Stimulated activated CD8-positive, alpha-beta memory T cell treated with anti-CD3 and anti-CD28 coated beads, Interleukin-7, amount 100 ng/mL, for 4 hours (primary cell): ENCODE results near the gene PRRC2A.

ENCODE experiments used
- DNase-seq, 2 donors: peaks; one replicate each; pipeline ENCODE4 v3.0.0-alpha.2; 2020; ENCODE audit warnings: low read depth in 2 of 2

Gene PRRC2A

DNA sequence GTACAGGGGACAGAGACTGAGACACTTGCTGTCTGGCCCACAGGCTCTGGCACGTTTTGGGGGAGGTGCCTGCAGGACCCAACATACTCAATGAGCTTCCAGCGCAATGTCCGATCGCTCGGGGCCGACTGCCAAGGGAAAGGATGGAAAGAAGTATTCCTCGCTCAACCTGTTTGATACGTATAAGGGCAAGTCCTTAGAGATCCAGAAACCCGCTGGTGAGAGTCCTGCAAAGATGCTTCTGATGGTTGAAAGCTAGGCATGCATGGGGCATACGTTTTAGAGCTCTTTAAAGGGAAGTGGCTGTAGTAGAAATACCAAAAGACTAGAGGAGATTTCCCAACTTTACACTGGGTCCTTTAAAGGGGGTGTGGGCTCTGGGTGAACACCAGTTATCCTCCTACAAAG lies 2.2 kb downstream of the PRRC2A start:
- DNase-seq: no peak

DNA sequence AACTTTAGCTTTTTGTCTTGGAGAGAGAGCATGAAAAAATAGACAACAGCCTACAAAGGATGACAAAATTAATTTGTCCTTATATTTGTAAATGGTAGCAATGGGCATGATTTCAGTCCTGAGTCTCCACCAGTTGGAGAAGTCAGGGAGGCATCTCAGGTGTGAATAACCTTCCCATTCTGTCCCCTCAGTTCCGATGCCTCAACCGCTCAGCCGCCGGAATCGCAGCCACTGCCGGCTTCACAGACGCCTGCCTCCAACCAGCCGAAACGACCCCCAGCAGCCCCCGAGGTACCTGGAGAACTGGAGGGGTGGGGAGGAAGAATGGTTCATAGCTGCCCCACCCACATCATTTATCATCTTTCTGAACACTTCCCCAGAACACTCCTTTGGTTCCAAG lies 3.6 kb downstream of the PRRC2A start:
- DNase-seq: no peak

DNA sequence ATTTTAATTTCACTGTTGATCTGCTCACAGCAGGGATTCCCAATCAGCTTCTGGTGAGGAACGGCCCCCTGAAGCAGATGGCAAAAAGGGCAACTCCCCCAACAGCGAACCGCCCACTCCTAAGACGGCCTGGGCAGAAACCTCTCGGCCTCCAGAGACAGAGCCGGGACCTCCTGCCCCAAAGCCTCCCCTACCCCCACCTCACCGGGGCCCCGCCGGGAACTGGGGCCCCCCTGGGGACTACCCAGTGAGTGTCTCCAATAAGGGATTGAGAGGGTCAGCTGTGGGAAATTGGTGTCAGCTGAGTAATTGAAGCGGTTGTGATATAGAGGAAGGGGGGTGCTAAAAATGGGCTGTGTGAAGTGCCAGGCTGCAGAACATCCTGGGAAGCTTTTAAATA lies 6.4 kb downstream of the PRRC2A start:
- DNase-seq: no peak

DNA sequence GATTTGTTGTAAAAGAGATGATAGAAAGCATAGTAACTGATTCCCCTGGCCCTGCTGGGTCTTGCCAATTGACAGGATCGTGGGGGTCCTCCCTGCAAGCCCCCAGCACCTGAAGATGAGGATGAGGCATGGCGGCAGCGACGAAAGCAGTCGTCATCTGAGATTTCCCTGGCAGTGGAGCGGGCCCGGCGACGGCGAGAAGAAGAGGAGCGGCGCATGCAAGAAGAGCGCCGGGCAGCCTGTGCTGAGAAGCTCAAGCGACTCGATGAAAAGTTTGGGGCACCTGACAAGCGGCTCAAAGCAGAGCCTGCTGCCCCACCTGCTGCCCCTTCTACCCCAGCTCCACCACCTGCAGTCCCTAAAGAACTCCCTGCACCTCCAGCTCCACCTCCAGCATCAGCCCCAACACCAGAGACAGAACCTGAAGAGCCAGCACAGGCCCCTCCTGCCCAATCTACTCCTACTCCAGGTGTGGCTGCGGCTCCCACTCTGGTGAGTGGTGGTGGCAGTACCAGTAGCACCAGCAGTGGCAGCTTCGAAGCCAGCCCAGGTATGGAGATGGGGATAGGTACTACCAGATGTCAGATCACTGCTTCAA lies 7.3 kb downstream of the PRRC2A start:
- DNase-seq: no peak

DNA sequence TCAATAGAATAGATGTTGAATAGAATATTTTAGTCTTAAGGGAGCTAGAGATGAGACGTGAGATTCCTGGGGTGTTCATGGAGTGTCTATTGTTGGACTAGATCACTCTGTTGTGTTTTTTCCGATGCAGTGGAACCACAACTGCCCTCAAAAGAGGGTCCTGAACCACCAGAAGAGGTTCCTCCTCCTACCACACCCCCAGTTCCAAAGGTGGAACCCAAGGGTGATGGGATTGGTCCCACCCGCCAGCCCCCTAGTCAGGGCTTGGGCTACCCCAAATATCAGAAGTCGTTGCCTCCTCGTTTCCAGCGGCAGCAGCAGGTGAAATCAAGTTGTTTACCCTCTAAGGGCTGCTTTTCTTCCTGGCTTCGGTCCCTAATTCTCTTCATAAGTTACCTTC lies 8.5 kb downstream of the PRRC2A start:
- no peak for DNase-seq

DNA sequence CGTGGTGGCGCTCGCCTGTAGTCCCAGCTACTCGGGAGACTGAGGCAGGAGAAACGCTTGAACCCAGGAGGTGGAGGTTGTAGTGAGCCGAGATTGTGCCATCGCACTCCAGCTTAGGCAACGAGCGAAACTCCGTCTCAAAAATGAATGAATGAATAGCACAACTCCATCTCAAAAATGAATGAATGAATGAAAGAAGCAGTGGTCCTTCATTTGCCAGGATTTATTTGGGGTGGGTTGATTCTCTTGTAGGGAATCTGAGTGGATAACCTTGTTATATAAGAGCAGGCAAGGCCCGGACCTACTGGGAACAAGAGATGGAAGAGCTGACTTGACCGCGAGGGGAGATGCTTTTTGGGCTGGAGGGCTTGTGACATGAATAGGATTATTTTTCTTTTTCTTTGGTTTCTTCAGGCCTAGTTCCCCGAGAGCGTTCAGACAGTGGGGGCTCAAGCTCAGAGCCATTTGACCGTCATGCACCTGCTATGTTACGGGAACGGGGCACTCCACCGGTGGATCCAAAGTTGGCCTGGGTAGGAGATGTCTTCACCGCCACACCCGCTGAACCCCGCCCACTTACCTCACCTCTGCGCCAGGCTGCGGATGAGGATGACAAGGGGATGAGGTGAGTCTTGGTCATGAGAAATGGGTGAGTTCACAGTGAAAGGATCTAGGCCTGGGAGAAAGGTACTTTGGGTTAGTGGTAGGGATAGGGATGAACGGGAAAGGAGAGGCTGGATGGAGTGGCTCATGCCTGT lies 9.8 kb downstream of the PRRC2A start:
- no peak for DNase-seq

DNA sequence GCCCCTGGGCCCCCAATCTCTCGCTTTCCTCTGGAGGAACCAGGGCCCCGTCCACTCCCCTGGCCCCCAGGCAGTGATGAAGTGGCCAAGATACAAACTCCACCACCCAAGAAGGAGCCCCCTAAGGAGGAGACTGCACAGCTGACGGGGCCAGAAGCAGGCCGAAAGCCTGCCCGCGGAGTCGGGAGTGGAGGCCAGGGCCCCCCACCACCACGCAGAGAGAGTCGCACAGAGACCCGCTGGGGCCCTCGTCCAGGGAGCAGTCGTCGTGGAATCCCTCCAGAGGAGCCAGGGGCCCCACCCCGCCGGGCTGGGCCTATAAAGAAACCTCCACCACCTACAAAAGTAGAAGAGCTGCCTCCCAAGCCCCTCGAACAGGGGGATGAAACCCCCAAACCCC lies 10.7 kb downstream of the PRRC2A start:
- DNase-seq: no peak

DNA sequence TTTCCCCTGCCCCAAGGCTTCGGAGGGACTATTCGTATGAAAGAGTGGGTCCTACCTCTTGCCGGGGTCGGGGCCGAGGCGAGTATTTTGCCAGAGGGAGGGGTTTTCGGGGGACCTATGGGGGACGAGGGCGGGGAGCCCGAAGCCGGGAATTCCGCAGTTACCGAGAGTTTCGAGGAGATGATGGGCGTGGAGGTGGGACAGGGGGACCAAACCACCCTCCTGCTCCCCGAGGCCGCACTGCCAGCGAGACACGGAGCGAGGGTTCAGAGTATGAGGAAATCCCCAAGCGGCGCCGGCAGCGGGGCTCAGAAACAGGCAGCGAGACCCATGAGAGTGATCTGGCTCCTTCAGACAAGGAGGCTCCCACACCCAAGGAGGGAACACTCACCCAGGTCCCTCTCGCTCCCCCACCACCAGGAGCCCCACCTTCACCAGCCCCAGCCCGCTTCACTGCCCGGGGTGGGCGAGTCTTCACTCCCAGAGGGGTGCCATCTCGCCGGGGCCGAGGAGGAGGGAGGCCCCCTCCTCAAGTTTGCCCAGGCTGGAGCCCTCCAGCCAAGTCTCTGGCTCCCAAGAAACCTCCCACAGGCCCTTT lies 11.3 kb downstream of the PRRC2A start:
- no peak for DNase-seq

DNA sequence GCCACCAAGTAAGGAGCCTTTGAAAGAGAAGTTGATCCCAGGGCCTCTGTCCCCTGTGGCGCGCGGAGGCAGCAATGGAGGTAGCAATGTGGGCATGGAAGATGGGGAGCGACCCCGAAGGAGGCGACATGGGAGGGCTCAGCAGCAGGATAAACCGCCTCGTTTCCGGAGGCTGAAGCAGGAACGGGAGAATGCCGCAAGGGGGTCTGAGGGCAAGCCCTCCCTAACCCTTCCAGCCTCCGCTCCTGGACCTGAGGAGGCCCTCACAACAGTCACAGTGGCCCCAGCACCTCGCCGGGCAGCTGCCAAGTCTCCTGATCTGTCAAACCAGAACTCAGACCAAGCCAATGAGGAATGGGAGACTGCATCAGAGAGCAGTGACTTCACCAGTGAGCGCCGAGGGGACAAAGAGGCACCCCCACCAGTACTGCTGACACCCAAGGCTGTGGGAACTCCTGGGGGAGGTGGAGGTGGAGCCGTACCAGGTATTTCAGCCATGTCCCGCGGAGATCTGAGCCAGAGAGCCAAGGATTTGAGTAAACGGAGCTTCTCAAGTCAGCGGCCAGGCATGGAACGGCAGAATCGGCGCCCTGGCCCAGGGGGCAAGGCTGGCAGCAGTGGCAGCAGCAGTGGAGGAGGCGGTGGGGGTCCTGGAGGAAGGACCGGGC lies 11.9 kb downstream of the PRRC2A start:
- no peak for DNase-seq

DNA sequence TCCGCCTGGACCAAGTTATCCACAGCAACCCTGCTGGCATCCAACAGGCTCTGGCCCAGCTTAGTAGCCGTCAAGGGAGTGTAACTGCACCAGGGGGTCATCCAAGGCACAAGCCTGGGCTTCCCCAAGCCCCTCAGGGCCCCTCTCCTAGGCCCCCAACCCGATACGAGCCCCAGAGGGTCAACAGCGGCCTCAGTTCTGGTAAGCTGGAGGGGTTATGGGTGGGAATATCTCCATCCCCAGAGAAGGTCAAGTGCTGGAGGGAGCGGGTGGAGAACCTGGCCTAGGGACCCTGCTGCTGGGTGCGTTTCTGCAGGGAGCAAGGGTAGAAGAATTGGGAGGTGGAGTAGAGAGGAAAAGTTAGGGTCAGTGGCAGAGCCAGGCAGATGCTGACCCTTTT lies 12.9 kb downstream of the PRRC2A start:
- DNase-seq: no peak

DNA sequence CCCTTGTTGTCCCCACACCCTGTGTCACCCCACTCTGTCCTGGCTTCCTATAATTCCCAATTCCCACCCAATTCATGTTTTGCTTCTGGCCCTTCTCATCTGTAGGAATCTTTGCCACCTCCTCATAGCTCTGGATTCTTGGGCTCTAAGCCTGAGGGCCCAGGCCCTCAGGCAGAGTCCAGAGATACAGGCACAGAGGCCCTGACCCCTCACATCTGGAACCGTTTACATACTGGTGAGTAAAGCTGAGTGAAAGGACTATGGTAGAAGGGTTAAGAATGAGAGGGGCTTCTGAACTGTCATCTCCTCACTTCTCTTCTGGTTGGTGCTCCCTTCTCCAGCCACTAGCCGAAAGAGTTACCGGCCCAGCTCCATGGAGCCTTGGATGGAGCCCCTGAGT lies 13.6 kb downstream of the PRRC2A start:
- no peak for DNase-seq

DNA sequence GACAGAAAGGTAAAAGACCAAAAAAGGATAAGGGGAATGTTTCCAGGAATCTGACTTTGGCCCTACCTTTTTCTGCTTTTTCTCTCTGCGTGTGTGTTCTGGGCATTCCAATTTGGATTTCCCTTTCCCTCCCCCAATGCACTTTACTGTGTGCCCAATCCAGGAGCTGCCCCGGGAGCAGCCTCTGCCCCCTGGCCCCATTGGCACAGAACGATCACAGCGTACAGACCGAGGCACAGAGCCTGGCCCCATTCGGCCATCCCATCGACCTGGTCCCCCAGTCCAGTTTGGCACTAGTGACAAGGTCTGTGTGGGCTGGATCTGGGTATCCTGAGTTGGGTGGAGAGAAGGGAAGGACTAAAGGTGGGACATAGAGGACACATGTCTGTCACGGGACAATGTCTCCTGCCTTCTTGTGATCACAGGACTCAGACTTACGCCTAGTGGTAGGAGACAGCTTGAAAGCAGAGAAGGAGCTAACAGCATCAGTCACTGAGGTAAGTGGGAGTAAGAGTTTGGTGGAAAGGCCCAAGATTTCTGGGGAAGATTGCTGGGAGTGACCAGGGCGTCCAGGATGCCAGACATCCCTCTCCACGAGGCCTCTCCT lies 14.6 kb downstream of the PRRC2A start:
- no peak for DNase-seq

DNA sequence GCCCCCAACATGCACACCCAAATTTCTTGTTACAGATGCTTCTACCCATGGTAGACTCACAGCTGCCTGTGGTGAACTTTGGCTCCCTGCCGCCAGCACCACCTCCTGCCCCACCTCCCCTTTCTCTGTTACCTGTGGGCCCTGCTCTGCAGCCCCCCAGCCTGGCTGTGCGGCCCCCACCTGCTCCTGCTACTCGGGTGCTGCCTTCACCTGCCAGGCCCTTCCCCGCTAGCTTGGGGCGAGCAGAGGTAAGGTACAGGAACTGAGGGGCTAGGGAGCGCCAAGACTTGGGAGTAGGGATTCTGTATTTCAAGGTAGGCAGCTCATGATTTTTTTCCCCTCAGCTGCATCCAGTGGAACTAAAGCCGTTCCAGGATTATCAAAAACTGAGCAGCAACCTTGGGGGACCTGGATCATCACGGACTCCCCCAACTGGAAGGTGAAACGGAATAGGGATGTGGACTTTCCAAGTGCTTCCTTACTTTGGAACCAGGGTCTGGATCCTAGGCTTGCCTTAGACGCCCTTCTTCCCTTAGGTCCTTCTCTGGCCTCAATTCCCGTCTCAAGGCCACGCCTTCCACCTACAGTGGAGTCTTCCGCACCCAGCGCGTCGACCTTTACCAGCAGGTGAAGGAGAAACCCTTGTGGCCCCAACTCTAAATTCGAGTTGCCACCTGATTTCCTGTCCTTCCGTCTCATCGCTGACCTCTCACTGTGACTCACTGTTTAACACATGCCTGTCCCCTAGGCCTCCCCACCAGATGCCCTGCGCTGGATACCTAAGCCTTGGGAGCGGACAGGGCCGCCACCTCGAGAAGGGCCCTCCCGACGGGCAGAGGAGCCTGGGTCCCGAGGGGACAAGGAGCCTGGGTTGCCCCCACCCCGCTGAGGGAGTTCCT lies 16.4 kb downstream of the PRRC2A start:
- no peak for DNase-seq

DNA sequence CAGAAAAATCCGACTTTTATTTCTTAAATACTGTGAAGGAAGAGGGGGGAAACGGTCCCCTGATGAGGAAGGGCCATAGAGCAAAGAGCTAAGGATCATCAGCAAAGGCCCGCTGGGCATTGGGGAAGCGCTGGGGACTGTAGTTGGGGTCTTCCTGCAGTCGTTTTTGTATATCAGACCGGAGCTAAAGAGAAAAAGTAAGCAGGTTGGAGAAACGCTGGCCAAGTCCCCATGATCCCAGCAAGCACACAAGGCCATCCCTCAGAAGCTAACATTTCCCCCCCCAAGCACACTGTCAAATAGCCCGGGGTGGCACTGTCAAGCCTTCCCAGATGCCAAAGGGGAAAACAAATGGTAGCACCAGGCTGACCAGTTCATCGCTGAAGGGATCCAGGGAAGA lies 18.5 kb downstream of the PRRC2A start:
- no peak for DNase-seq

DNA sequence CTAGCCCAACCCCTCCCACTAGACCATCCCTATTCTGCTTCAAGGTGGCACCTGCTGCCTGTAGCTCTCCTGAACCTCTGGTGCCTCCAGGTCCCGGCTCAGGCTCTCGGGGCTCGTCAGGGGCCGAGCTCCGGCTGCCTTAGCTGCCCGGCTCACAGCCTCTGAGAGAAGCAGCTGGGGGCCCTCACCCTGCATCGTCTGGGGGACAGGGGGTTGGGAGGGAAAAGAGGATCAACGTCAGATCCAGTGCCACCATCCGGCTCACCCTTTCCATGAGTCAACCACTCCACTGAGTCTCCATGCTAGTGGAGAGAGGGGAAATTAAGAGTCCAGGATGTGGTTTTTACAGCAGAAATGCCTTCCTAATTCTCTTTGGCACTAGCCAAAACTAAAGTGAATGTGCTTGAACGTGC lies 18.9 kb downstream of the PRRC2A start:
- no peak for DNase-seq

DNA sequence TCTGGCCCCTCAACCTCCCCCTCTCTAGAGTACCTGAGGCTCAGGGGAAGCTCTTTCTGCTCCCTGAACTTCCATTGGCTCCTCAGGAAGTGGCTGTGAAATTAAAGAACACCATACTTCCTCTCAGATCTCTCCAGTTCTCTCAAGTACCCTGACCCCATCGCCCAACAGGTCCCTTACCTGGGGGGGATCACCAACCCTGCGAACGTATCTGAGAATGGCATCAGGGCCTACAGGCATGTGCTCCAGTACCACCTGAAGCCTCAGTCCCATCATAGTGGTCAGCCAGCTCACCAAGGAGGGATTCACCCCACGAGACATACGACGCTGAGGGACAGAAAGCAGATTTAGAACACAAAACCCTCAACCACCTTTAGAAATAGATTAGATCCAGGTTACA lies 20.1 kb downstream of the PRRC2A start:
- DNase-seq: no peak

DNA sequence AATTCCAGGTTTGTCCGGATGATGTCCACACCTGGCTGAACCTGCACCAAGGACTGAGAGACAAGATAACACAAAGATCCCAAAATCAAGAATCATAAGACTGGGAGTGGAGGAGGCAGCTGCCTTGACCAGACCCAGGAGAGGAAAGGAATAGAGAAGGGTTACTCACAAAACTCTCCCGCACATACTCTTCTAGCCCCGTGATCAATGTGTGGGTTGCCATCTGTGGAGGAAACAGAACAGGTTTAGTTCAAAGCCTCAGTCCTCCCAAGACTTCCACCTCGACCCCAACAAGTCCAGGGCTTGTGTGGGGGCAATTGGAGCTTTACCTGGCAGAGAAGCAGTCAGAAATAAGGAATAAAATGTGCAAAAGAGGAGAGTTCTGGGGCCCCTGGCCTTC lies 20.9 kb downstream of the PRRC2A start:
- DNase-seq: no peak

DNA sequence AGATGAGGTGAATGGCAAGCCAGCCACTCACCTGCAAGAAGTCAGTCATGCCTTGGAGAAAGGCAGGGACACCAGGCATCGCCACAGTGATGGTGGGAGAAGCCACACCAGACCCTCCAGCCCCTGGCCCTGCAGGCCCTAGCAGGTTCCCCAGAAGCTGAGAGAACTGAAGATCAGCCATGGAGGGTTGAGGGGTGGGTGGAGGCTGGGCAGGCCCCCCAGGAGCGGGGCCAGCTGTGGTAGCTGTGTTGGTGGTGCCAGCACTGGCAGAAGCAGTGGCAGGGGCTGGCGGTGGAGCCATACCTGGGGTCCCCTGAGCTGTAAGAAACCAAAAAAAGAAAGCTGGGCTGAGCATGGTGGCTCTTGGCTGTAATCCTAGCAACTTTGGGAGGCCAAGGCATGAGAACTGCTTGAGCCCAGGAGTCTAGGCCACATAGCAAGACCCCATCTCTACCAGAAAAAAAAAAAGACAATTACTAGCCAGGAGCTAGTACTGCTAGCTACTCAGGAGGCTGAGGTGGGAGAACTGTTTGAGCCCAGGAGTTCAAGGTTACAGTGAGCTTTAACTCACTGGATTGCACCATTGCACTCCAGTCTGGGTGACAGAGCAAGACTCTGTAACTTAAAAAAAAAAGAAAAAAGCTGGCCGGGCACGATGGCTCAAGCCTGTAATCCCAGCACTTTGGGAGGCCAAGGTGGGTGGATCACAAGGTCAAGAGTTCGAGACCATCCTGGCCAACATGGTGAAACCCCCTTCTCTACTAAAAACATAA lies 22.5 kb downstream of the PRRC2A start:
- no peak for DNase-seq

DNA sequence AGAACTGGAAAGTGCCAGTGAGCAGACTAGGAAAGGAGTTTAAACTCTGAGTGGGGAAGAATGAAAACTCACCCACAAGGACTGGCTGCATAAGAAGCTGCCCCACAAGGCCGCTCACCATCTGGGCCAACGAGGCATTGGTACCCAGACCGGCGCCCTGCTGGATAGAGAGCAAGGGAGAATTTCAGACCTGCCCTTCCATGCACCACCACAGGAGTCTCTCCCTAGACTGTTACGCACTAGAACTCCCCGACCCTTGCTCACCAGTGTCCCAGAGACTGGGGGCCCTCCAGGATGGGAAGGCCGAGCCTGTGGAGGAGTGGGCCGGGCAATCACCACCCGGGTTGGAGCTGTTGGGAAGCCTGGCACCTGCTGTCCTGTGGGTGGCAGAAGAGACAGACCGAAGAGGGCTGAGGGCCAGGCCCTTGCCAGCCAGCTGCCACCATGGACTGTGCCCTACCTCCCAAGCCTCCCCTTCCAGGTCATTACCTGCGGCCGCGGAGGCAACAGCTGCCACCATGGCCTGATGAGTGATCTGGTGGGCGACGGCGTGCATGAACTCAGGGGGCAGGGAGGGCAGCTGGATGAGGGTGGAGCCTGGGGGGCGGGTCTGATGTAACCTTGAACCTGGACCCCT lies 23.4 kb downstream of the PRRC2A start:
- no peak for DNase-seq

DNA sequence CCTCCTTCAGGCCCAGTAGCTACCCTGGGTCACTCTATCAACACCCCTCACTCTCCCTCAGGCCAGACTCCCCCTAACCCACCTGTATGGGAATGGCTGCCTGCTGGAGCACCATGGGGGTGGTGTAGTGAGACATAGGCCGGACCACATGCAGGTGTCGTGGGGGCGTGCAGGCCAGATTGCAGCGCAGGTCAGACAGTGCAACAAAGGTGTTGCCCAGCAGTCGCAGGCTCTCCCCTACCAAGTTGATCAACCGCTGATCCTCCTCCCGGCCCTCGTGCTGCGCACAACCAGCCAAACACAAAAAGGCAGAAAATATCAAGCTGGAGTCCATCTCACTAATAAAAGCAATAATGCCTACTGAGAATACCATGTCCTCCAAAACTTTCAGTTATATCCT lies 24.8 kb downstream of the PRRC2A start:
- DNase-seq: no peak
